ENCODE results near the gene SCGB1D1. TPM values are rescaled to one million over a fixed set of nuclear protein-coding genes. Genes with fewer than 3 reads are reported as not detected.

The SCGB1D1 gene
- total and polyA plus RNA-seq, 10 of the 15 experiments (the other 5 are each of a cell fraction or from before 2014, with no cell fraction given): not detected

GRCh38 chr11:62143727-62144126 is 46.3 kb upstream of the SCGB1D1 start:
- Histone ChIP-seq H2AFZ (ENCODE audit: control insufficient read depth, low read depth, low read length) (no peak overlapping the region), H3K4me3 (no peak overlapping the region), H3K4me1 (ENCODE audit: control insufficient read depth, insufficient read depth, low read length) (no peaks in the 10 kb centered on the region), H3K27me3 (replicated peaks in 1 of 2; ENCODE audit: control insufficient read depth in 2 of 2, insufficient read depth in 2 of 2, low read length in 1 of 2) (no peaks in the 10 kb centered on the region), H3K4me2 (ENCODE audit: control insufficient read depth, insufficient read depth) (no peak overlapping the region), H3K36me3 (ENCODE audit: control insufficient read depth in 2 of 2, insufficient read depth in 2 of 2, low read length in 1 of 2) (peaks cover 47 to 76% of the 10 kb centered on the region in 2 experiments), H3K9me3 (replicated peaks; ENCODE audit: control insufficient read depth, insufficient read depth, low read length) (no peaks in the 10 kb centered on the region), H3K27ac (ENCODE audit: control insufficient read depth, insufficient read depth) (no peak overlapping the region), H3K9ac (ENCODE audit: control insufficient read depth, insufficient read depth, low read length) (no peak overlapping the region), H4K20me1 (ENCODE audit: control insufficient read depth, insufficient read depth) (no peaks in the 10 kb centered on the region; the same call in 1 of the 2 replicates), H3K79me2 (ENCODE audit: control insufficient read depth, insufficient read depth, low read length) (no peaks in the 10 kb centered on the region)
- in situ Hi-C loops (cut with MboI) (no loop called here), intact Hi-C loops (cut with micrococcal nuclease; ENCODE audit: unreplicated experiment) (no loop called here)
- WGBS (ENCODE audit: insufficient coverage, insufficient replicate concordance, low lambda C conversion rate, missing lambda C conversion rate): 100% methylated on average over 1 of the region's 1 CpG
- ATAC-seq (no peak), FAIRE-seq (no peak), DNase-seq (ENCODE audit: low read depth, low spot score) (no peak)
- ChIA-PET POLR2A (no interaction called here), CTCF (interaction anchor here (1.0 kb wide), 1 partner anchor 36 kb away, joined by 3 read pairs; no protein-coding TSS in a partner anchor), SMC1A (ENCODE audit: uncharacterized antibody, unreplicated experiment) (interaction anchor here (0.9 kb wide), 1 partner anchor 20 kb away, joined by 3 read pairs; no protein-coding TSS in a partner anchor), RAD21 (ENCODE audit: unreplicated experiment) (no interaction called here)
- BruUV-seq (replicated peaks): no TSS peak
- TF ChIP-seq GABPA (IDR thresholded peaks at IDR 0.05; ENCODE audit: low read depth): no peak
- TF ChIP-seq ZBTB4 (CRISPR knock-in tag; IDR thresholded peaks at IDR 0.05): no peak
- TF ChIP-seq HDGF (IDR thresholded peaks at IDR 0.05): no peak
- TF ChIP-seq ETV6 (conservative IDR thresholded peaks at IDR 0.05 in 1 of 2, IDR thresholded peaks at IDR 0.05 in 1 of 2; ENCODE audit: borderline replicate concordance in 1 of 2, low read depth in 1 of 2): no peak
- TF ChIP-seq IKZF1 (conservative IDR thresholded peaks at IDR 0.05): no peak
- TF ChIP-seq SREBF2 (IDR thresholded peaks at IDR 0.05; ENCODE audit: low read length): no peak
- TF ChIP-seq E2F8 (IDR thresholded peaks at IDR 0.05; ENCODE audit: low read depth, partially characterized antibody): no peak
- TF ChIP-seq DPF2 (IDR thresholded peaks at IDR 0.05): no peak
- TF ChIP-seq JUND (IDR thresholded peaks at IDR 0.05; ENCODE audit: low read depth, low read length): no peak

Measured in GM12878 (cell line).